KOPT-K1 (cell line): ENCODE results near the gene HERC6.
"Not testable (repeated sequence)": the region's sequence is repeated elsewhere in the genome, so short reads cannot be mapped to it uniquely, and the experiment has no call there.

Source experiments
- H3K27ac ChIP-seq: fragments of 200-600 bp; sonication (generic); 2 replicates; pipeline ENCODE4 v1.5.1; 2016; ENCODE audit warnings: antibody characterized with exemption, mild to moderate bottlenecking, low read depth, low read length; ENCODE audit not compliant: poor library complexity, severe bottlenecking
- H3K36me3 ChIP-seq: fragments of 200-600 bp; sonication (generic); 2 replicates; pipeline ENCODE4 v1.5.1; 2017; ENCODE audit warnings: antibody characterized with exemption, mild to moderate bottlenecking, low read length, moderate library complexity; ENCODE audit not compliant: insufficient read depth
- H3K9me3 ChIP-seq: fragments of 200-600 bp; sonication (generic); 2 replicates; pipeline ENCODE4 v1.5.1; 2017; ENCODE audit warnings: antibody characterized with exemption, low read length, mild to moderate bottlenecking; ENCODE audit not compliant: insufficient read depth, poor library complexity, severe bottlenecking

Gene HERC6

GRCh38 chr4:88361217-88361773 lies 17.4 kb upstream of the HERC6 start:
- H3K9me3 ChIP-seq = peaks cover 35% of the 10 kb centered on the region
- not testable (repeated sequence) for H3K27ac ChIP-seq, H3K36me3 ChIP-seq

GRCh38 chr4:88366460-88366859 lies 12.2 kb upstream of the HERC6 start:
- Histone ChIP-seq H3K36me3 (no peaks in the 10 kb centered on the region), H3K27ac (no peak overlapping the region), H3K9me3 (peaks cover 20% of the 10 kb centered on the region)

GRCh38 chr4:88367826-88368225 lies 10.8 kb upstream of the HERC6 start:
- H3K27ac ChIP-seq = no peak overlapping the region
- H3K36me3 ChIP-seq = no peaks in the 10 kb centered on the region
- H3K9me3 ChIP-seq = peaks cover 20% of the 10 kb centered on the region

- H3K9me3 ChIP-seq, H3K27ac ChIP-seq, H3K36me3 ChIP-seq: not testable (repeated sequence)
Observed at GRCh38 chr4:88369180-88369812, 9.4 kb upstream of the HERC6 start.

GRCh38 chr4:88381123-88381522 lies 2.5 kb downstream of the HERC6 start:
- Histone ChIP-seq H3K27ac (no peak overlapping the region), H3K36me3 (no peaks in the 10 kb centered on the region), H3K9me3 (no peaks in the 10 kb centered on the region)

DNA sequence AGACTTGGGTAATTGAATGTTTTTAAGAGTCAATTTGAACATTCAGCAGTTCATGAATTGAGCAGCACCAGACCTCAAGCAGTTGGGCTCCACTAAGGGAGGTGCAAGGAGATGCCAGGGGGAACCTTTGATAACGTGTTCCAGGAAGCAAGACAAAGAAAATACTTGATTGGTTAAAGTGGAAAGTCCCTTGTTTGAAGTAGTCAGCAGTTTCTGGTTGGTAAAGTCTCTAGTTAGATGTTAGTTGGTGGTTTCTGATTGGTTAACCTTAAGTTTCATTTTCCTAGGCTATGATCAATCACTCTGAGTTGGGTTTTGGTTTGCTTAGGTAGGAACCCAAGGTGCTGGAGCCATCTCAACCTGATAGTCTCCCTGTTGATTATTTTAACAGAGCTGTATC lies 4.0 kb downstream of the HERC6 start:
- Histone ChIP-seq H3K27ac (no peak overlapping the region), H3K36me3 (no peaks in the 10 kb centered on the region), H3K9me3 (no peaks in the 10 kb centered on the region)

- no peak overlapping the region for H3K27ac ChIP-seq
Observed at GRCh38 chr4:88390128-88390527, 11.5 kb downstream of the HERC6 start.

DNA sequence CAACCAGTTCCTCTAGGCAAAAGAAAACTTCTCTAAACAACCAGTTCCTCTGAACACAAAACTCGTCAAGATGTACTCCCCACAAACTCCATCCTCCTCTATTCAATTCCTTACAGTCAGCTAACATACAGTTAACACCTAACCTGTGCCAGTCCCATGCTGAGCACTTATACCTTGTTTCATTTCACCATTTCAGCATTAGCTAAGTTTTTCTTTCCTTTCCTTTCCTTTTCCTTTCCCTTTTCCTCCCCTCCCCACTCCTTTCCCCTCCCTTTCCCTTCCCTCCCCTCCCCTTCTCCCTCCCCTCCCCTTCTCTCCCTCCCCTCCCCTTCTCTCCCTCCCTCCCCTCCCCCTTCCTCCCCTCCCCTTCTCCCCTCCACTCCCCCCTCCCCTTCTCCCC lies 13.1 kb downstream of the HERC6 start:
- Histone ChIP-seq H3K27ac (no peak overlapping the region), H3K36me3 (no peaks in the 10 kb centered on the region), H3K9me3 (no peaks in the 10 kb centered on the region)

More at GRCh38 chr4:88390128-88390527, 11.5 kb downstream of the HERC6 start:
- Histone ChIP-seq H3K9me3 (no peaks in the 10 kb centered on the region), H3K36me3 (no peaks in the 10 kb centered on the region)

- Histone ChIP-seq H3K9me3 (no peaks in the 10 kb centered on the region), H3K27ac (no peak overlapping the region), H3K36me3 (no peaks in the 10 kb centered on the region)
Observed at GRCh38 chr4:88396681-88397080, 18.0 kb downstream of the HERC6 start.

DNA sequence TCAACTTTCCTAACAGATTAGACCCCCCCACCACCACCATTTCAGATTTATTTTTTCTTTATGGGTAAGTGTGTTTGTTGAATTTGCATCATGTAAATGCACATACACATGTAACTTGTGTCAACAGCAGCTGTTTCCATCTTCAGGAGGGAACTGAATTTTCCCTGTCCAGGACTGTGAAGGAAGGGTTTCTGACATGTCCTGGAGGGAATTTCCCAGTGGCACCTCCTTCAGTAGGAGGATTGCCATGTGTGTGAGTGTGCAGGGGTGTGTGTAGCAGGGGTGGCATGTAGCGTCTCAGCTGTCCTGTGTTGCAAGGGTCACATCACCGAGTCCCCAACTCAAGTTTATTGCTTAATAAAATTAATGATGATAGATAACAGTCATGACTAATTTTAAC lies 19.7 kb downstream of the HERC6 start:
- Histone ChIP-seq H3K9me3 (no peaks in the 10 kb centered on the region), H3K27ac (no peak overlapping the region), H3K36me3 (no peaks in the 10 kb centered on the region)

GRCh38 chr4:88409206-88409605 lies 30.6 kb downstream of the HERC6 start:
- no peak overlapping the region for H3K27ac ChIP-seq

GRCh38 chr4:88409789-88410188 lies 31.1 kb downstream of the HERC6 start:
- Histone ChIP-seq H3K9me3 (no peaks in the 10 kb centered on the region), H3K27ac (no peak overlapping the region), H3K36me3 (no peaks in the 10 kb centered on the region)

More at GRCh38 chr4:88409206-88409605, 30.6 kb downstream of the HERC6 start:
- Histone ChIP-seq H3K36me3 (no peaks in the 10 kb centered on the region), H3K9me3 (no peaks in the 10 kb centered on the region)

DNA sequence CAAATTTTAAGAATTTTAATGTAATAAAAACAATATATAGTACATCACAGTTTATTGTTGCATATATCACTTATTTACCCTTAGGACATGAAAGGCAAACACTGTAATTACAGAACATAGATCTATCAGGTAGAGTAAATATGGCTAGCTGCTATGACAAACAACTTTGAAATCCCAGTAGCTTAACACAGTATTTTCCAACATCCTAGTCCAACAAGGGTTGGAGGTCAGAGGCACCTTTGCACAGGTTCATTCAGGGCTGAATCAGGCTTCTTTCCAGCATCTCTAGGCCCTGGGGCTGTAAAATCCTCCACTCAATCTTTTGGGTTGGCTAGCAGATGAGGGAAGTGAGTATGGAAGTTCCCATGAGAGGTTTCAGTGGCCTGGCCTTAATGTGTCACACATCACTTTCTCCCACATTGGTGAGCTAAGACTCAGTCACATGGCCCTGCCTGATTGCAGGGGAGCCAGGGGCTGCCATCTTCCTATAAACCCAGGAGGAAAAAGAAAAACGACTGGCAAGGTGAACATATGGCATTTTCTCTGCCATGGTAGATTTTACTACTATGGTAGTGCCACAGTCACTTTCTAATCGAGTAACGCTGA lies 32.9 kb downstream of the HERC6 start:
- no peaks in the 10 kb centered on the region for H3K36me3 ChIP-seq
- no peak overlapping the region for H3K27ac ChIP-seq
- H3K9me3 ChIP-seq = no peaks in the 10 kb centered on the region

DNA sequence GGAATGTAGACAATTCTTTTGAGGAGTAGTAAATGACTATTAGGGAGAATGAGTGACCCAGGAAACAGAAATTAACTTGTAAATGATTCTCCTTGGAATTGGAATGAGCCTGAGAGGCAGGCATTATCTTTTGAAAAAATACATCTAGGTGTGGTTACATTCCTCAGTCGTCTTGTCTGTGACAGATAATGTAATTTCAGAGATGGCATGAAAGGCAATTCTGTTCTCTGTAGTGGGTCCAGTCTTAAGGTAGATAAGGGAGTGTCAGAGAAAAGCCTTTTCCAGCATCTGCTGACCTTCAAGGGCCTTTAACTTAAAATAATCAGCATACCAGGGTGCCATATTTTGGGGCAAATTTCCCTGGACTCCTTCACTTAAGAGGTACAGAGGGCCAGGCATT lies 35.1 kb downstream of the HERC6 start:
- H3K36me3 ChIP-seq = no peaks in the 10 kb centered on the region
- no peak overlapping the region for H3K27ac ChIP-seq
- H3K9me3 ChIP-seq = no peaks in the 10 kb centered on the region

GRCh38 chr4:88414755-88415154 lies 36.1 kb downstream of the HERC6 start:
- no peaks in the 10 kb centered on the region for H3K9me3 ChIP-seq
- no peaks in the 10 kb centered on the region for H3K36me3 ChIP-seq
- H3K27ac ChIP-seq = no peak overlapping the region

DNA sequence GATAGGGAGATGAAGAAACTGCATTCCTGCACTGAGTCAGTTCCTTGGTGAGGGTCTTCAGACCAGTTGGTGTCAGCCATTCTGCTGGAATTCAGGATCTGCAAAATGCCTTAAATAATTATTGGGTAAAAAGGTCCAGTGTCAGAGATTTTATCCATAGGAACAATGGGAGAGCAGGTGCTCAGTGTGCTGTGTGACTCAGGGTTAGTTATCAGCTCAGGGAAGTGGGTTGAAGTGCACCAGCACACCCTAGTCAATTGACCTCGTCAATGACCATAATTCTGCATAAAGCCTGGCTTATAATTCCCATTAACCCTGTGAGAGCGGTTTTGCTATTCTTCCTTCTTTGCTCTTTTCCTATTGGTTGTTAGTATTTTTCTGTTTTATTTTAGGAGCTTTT lies 37.3 kb downstream of the HERC6 start:
- no peak overlapping the region for H3K27ac ChIP-seq
- no peaks in the 10 kb centered on the region for H3K36me3 ChIP-seq

More for the DNA sequence above, 37.3 kb downstream of the HERC6 start:
- H3K9me3 ChIP-seq = no peaks in the 10 kb centered on the region
